ENCODE results near the gene LPIN3.

LPIN3 gene

DNA sequence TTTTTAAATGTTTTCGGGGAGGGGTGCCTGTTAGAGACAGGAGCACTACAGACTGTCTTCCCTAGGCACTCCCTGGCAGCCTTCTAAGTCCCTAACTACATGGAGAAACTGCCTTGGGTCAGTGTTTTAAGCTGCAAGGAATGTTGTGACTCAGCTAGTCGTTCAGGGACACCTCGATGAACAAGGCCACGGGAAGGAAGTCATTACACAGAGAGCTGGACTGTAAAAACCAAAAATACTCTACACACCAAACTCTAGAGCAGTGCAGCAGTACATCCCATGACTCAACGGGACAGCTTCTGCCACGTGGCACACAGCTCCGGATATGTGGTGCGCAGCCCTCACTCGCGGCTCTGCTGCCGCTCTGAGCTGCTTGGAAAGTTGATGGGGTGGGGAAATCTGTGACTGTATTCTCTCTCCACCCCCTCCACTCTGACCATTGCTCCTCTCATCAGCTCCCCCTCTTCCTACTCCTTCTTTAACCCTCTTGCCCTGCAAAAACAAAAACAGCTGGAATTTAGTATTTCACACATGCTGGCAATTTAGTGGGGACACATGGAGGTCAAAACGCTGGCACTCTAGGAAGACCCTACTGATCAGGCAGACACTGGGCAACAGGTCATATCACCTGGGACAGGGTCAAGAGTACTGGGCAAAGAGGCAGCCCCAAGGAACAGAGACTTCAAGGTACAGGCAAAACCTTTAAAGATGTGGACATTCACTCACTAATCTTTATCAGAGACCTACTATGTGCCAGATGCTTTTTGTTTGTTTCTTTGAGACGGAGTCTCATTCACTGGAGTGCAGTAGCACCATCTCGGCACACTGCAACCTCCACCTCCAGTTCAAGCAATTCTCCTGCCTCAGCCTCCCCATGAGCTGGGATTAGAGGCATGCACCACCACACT is 10.9 kb upstream of the LPIN3 start:
- no peaks in the 10 kb centered on the region for H3K36me3 ChIP-seq (replicated peaks; ENCODE audit: low read depth, low read length)
- H3K9ac ChIP-seq (ENCODE audit: low read length): no peak overlapping the region
- H2AFZ ChIP-seq (ENCODE audit: low read depth, low read length): no peak overlapping the region
- H3K4me3 ChIP-seq (ENCODE audit: low read length): no peak overlapping the region
- no peak overlapping the region for H3K4me2 ChIP-seq (ENCODE audit: low read length)
- TF ChIP-seq CTCF (IDR thresholded peaks at IDR 0.05; ENCODE audit: low read depth, low read length) (no peak), EZH2phosphoT487 (IDR thresholded peaks at IDR 0.05; ENCODE audit: low read depth) (no peak)
- H3K9me3 ChIP-seq (ENCODE audit: insufficient read depth, low read length): no peaks in the 10 kb centered on the region
- no peak overlapping the region for H3K27ac ChIP-seq (ENCODE audit: low read length)
- no peaks in the 10 kb centered on the region for H3K79me2 ChIP-seq (ENCODE audit: low read length)
- no peaks in the 10 kb centered on the region for H3K4me1 ChIP-seq (ENCODE audit: low read length)
- no peaks in the 10 kb centered on the region for H4K20me1 ChIP-seq (ENCODE audit: insufficient read depth, low read length)
- H3K27me3 ChIP-seq (ENCODE audit: low read depth, low read length): peaks cover 12% of the 10 kb centered on the region

DNA sequence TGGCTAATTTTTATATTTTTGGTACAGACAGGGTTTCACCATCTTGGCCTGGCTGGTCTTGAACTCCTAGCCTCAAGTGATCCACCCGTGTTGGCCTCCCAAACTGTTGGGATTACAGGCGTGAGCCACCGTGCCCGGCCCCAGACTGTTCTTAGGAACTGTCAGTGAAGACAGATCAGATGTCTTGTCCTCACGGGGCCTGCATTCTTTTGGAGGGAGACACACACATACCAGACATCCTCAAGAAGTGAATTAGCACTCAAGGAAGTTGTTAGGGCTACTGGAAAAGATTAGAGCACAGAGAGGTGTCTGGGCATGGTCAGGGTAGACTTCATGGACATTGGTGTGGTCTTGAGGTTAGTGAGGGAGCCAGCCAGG is 10.3 kb upstream of the LPIN3 start:
- H3K36me3 ChIP-seq (replicated peaks; ENCODE audit: low read depth, low read length): no peaks in the 10 kb centered on the region
- H3K4me1 ChIP-seq (ENCODE audit: low read length): no peaks in the 10 kb centered on the region
- no peak overlapping the region for H3K4me2 ChIP-seq (ENCODE audit: low read length)
- H4K20me1 ChIP-seq (ENCODE audit: insufficient read depth, low read length): no peaks in the 10 kb centered on the region
- peaks cover 12% of the 10 kb centered on the region for H3K27me3 ChIP-seq (ENCODE audit: low read depth, low read length)
- no peaks in the 10 kb centered on the region for H3K79me2 ChIP-seq (ENCODE audit: low read length)
- H3K9ac ChIP-seq (ENCODE audit: low read length): no peak overlapping the region
- H3K4me3 ChIP-seq (ENCODE audit: low read length): no peak overlapping the region
- no peak overlapping the region for H3K27ac ChIP-seq (ENCODE audit: low read length)
- H2AFZ ChIP-seq (ENCODE audit: low read depth, low read length): no peak overlapping the region
- no peak for TF ChIP-seq EZH2phosphoT487 (IDR thresholded peaks at IDR 0.05; ENCODE audit: low read depth)
- TF ChIP-seq CTCF (IDR thresholded peaks at IDR 0.05; ENCODE audit: low read depth, low read length): no peak
- H3K9me3 ChIP-seq (ENCODE audit: insufficient read depth, low read length): no peaks in the 10 kb centered on the region

DNA sequence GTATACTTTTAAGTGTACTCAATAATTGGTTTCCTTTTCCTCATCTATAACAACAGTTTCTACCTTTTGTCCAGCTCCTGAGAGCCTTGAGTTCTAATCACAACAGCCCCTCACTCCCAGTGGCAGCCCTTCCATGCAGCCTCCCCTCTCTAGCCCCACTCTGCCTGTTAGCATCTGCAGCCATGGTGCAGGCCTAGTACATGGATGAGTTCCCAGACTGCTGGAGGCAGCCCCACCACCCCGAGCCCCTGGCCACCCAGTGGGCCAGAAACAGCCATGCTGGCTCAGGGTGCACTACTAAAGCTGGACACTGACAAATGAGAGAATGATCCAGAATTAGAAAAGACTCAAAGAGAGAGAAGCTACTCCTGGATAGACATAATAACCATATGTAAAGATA is 9.7 kb upstream of the LPIN3 start:
- Histone ChIP-seq H3K79me2 (ENCODE audit: low read length) (no peaks in the 10 kb centered on the region), H3K27me3 (ENCODE audit: low read depth, low read length) (peaks cover 12% of the 10 kb centered on the region), H3K36me3 (replicated peaks; ENCODE audit: low read depth, low read length) (no peaks in the 10 kb centered on the region), H3K4me2 (ENCODE audit: low read length) (no peak overlapping the region), H3K27ac (ENCODE audit: low read length) (no peak overlapping the region), H3K9ac (ENCODE audit: low read length) (no peak overlapping the region), H3K9me3 (ENCODE audit: insufficient read depth, low read length) (no peaks in the 10 kb centered on the region), H2AFZ (ENCODE audit: low read depth, low read length) (no peak overlapping the region), H3K4me3 (ENCODE audit: low read length) (no peak overlapping the region), H3K4me1 (ENCODE audit: low read length) (no peaks in the 10 kb centered on the region), H4K20me1 (ENCODE audit: insufficient read depth, low read length) (no peaks in the 10 kb centered on the region)
- TF ChIP-seq EZH2phosphoT487 (IDR thresholded peaks at IDR 0.05; ENCODE audit: low read depth): no peak
- TF ChIP-seq CTCF (IDR thresholded peaks at IDR 0.05; ENCODE audit: low read depth, low read length): no peak

DNA sequence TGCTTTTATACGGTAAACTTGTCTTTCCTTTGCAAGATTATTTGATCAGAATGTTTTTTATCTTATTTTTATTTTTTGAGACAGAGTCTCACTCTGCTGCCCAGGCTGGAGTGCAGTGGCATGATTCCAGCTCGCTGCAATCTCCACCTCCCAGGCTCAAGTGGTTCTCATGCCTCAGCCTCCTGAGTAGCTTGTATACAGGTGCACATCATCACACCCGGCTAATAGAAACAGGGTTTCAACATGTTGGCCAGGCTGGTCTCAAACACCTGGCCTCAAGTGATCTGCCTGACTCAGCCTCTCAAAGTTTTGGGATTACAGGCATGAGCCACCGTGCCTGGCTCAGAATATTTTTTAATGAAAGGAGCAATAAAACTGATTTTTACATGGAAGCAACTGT is 8.9 kb upstream of the LPIN3 start:
- TF ChIP-seq EZH2phosphoT487 (IDR thresholded peaks at IDR 0.05; ENCODE audit: low read depth) (no peak), CTCF (IDR thresholded peaks at IDR 0.05; ENCODE audit: low read depth, low read length) (no peak)
- no peaks in the 10 kb centered on the region for H4K20me1 ChIP-seq (ENCODE audit: insufficient read depth, low read length)
- H3K27me3 ChIP-seq (ENCODE audit: low read depth, low read length): peaks cover 12% of the 10 kb centered on the region
- no peaks in the 10 kb centered on the region for H3K9me3 ChIP-seq (ENCODE audit: insufficient read depth, low read length)
- H2AFZ ChIP-seq (ENCODE audit: low read depth, low read length): no peak overlapping the region
- no peak overlapping the region for H3K4me2 ChIP-seq (ENCODE audit: low read length)
- H3K79me2 ChIP-seq (ENCODE audit: low read length): no peaks in the 10 kb centered on the region
- H3K36me3 ChIP-seq (replicated peaks; ENCODE audit: low read depth, low read length): no peaks in the 10 kb centered on the region
- no peak overlapping the region for H3K27ac ChIP-seq (ENCODE audit: low read length)
- no peak overlapping the region for H3K4me3 ChIP-seq (ENCODE audit: low read length)
- H3K9ac ChIP-seq (ENCODE audit: low read length): no peak overlapping the region
- no peaks in the 10 kb centered on the region for H3K4me1 ChIP-seq (ENCODE audit: low read length)
